Measurements from ENCODE around the gene SLC16A2. TPM values are rescaled to one million over a fixed set of nuclear protein-coding genes. Genes with fewer than 3 reads are reported as not detected.
"Not testable (repeated sequence)": the region's sequence is repeated elsewhere in the genome, so short reads cannot be mapped to it uniquely, and the experiment has no call there.

SLC16A2 gene
- total RNA-seq, 2 donors from 2014 or later, result 11.9 to 18.4 TPM

DNA sequence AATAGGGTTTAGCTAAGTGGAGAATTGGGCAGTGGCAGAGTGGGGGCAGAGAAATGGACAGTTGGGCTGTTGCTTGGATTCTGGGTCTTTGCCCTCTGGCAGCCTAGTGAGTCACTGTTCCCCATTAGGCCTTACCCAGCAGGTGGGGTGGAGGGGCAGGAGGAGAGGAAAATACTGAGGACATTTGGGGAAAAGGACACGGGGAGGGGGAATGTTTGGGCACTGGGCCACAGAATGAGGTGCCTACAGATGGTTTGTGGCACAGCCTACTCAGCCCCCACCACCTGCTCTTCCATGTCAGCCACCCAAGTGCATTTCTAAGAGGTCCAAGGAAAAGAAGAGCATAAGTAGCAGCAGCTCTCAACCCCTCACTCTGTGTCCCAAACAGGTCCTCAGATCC, 13.0 kb downstream of the SLC16A2 start:
- intact Hi-C loops (cut with DNase I), result no loop called here
- no peak for DNase-seq (ENCODE audit: low spot score)

DNA sequence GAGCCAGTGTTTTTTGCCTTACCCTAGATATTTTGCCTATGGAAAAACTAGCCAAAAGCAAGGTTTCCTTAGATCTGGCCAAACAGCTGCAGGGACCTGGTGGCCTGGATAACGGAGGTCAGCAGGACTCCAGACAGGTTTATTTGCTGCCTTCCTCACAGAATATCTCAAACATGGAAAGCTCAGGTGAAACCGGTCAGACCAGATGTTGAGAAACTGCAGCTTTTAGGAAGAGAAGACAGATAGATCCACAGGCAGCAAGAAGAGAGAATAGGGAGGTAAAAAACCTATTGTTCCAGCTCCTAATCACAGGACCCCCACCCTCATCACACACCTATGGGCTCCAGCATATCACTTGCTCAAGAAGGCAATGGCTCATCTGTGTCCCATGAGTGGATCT, 16.2 kb downstream of the SLC16A2 start:
- DNase-seq (ENCODE audit: low spot score), result no peak
- intact Hi-C loops (cut with DNase I), result no loop called here

DNA sequence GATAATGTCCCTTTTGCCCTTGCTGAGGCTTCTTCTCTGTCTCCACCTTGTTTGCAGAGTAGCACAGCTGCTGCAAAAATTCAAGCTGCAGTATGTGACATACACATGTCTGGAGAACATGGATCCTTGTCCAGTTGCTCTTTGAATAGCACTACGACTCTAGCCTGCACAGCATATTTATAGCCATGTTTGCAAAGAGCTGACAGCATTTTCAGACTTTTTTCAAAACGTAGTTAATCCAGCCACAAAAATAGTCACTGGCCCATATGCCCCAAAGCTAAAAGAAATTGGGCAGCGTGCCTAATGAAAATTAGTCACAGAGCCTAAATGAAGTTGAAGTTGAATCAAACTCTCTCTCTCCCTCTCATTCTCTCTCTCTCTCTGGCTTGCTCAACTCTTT, 17.5 kb downstream of the SLC16A2 start:
- no peak for DNase-seq (ENCODE audit: low spot score)
- intact Hi-C loops (cut with DNase I), result no loop called here

DNA sequence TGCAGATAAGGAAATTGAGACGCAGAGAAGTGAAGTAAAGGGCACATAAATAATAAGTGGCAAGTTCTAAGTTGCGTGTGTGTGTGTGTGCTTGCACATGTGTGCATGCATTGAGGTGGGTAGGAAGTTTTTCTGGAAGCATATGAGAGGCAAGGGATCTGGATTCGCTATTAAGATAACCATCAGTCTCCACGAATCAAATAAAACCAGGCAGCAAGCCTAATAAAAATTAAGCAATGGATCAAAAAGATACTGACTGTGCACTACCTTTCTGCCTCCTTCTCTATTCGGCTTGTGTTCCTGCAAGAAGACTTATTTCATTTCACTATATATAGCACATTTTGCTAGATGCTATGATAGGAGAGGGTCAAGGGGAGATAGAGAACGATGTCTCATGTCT, 23.8 kb downstream of the SLC16A2 start:
- intact Hi-C loops (cut with DNase I), result no loop called here
- DNase-seq (ENCODE audit: low spot score), result no peak

DNA sequence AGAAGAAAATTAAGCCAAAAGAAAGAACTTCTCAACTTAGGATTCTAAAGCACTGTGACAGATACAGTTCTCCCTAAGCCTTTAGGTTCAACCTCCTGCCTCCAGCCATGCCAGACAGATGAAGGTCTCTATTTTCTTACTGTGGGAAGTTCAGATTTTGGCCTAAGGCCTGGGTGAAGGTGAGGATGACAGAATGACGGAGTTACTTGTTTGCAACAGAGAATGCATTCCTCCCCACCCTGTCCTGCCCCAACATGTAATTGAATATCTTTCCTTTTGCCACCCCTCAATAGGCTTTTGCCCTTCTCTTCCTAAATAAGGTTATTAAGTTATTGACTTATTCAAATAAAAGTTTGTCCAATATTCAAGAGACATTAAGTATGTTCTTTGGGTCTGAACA, 25.6 kb downstream of the SLC16A2 start:
- no peak for DNase-seq (ENCODE audit: low spot score)
- intact Hi-C loops (cut with DNase I), result no loop called here

DNA sequence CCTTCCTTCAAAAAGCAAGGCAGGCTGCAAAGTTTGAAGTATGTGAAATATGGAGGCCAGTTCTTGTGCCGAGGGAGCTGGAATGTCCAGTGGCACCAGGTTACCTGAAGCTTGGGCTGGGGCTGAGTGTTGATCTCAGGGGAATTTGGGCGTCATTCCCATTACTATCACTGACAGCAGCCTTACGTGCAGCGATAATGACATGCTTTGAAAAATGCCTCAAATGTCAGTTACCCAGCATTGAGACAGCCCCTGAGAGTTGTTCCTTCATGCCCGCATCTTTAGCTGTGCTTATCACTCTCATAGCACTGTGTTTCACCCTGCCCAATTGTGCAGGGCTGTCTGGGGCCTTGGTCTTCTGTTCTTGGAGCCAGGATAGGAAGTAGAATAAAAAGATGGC, 27.4 kb downstream of the SLC16A2 start:
- intact Hi-C loops (cut with DNase I), result no loop called here
- DNase-seq (ENCODE audit: low spot score), result no peak

DNA sequence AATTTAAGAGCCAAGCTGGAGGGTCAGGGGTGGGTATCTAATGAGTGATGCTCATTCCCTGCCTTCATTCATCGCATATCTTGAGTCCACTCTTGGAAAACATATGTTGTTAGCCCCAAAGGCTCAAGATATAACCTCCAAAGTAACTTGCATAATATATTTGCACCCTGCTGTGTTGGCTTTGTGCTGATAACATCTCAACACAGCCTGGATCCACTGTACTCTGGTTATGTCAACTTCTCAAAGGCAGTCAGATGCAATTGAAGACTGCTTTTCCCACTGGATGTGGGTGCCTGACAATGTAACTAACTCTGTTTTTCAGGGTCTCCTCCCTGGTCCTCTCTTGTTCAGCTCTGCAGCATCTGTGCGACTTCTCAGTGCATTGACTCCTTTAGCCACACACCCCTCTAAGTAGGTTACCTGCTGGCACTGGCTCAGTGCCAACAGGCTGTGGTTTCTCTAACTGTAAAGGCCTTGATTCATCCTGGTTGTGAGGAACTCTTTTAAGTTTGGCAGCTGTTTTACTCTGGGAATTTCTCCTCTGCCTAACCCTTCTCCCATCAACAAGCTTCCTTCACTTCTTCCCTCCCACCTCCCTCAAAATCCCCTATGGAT, 28.1 kb downstream of the SLC16A2 start:
- intact Hi-C loops (cut with DNase I), result no loop called here
- no peak for DNase-seq (ENCODE audit: low spot score)

DNA sequence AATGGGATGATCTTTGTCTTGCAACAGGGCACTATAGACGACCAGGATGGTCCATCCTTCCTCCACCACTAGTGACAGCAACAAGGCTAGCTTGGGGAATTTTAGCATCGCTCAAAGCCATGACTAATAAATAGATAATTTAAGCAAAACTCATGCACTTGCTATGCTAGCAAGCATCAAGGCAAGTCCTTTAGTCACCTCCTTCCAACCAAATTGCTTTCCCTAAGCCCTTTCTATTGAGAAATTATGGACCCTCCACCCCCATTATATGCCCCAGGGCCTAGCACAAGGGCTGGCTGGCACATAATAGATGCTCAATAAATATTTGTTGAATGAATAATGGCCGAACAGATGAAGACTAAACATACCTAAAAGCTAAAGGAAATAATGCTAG, 28.6 kb downstream of the SLC16A2 start:
- intact Hi-C loops (cut with DNase I), result no loop called here
- no peak for DNase-seq (ENCODE audit: low spot score)

DNA sequence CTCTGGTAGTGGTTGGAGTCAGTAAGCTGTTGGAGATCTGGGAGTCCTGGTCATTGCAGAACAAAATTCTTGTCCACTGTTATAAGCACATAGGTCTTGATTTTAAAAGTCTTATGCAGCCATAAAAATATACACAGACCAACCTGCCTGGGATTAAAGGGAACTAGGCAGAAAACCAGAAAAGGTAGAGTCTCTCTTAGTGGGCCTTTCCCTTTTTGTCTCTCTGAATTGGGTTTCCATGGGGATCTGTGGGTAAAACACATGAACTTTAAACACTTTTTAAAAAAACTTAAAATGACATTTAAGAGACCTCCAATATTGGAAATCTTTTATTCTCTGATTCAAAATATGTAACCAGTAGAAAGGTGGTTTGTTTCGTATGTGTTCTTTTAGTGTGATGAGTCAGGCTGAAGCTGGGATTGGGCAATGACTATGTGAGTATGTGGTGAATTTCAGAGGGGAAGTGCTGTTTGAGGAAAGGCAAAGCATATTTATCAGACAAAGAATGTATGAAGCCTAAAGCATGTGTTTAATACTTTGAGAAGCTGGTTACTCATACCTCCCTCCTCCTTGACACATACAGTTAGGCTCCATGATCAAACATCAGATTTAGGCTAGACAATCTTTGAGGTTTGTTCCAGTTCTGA, 29.6 kb downstream of the SLC16A2 start:
- DNase-seq (ENCODE audit: low spot score), result no peak
- intact Hi-C loops (cut with DNase I), result no loop called here

DNA sequence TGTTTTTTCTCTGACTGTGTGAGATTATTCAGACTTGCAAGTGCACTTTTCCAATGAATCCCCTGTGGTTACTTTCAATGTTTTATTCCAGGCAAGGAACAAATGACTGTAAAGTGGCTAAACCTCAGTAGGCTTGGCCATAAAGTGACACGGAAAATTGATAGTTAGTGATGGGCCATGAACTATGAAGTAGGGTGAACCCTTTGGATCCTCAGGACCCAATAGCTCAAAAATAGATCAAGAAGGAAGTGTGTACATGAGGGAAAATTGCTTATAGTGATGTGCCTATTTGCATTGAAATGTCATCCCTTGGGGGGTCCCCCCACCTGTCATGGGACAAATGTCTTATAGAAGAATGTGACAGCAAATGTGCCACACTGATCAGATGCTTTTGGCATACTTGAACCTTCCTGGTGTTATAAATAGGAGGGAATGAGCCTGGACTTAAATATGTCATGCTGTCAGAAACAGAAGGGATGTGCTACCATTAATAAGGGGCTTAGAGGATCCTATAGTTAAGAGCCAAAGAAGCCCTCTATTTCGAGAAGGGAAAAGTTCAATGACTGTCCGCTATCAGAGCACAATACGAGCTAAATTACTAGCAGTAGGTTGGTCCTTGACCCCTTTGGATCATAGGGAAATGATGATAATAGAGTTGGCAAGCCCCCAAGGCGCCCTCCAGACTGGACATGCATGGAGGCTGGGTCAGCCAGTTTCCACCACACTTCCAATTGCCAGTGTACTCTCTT, 30.3 kb downstream of the SLC16A2 start:
- no peak for DNase-seq (ENCODE audit: low spot score)
- intact Hi-C loops (cut with DNase I), result loop anchor here in 1 of 2 donors (1.0 kb wide), 1 partner anchor 34 kb away; no protein-coding TSS in a partner anchor

DNA sequence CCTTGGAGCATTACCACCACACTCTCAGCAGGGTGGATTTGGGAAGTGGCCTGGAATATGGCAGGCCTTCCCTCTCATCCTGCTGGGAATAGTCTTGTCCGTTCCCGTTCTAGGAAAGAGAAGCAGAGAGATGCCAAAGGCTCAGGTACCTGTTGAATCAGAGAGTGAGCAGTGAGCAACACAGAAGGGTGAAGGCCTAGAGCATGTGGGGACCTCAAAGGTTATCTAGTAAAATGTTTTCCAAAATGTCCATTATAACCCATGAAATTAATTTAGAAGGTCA, 30.8 kb downstream of the SLC16A2 start:
- intact Hi-C loops (cut with DNase I), result loop anchor here in 1 of 2 donors (1.0 kb wide), 1 partner anchor 33 kb away; no protein-coding TSS in a partner anchor
- no peak for DNase-seq (ENCODE audit: low spot score)

DNA sequence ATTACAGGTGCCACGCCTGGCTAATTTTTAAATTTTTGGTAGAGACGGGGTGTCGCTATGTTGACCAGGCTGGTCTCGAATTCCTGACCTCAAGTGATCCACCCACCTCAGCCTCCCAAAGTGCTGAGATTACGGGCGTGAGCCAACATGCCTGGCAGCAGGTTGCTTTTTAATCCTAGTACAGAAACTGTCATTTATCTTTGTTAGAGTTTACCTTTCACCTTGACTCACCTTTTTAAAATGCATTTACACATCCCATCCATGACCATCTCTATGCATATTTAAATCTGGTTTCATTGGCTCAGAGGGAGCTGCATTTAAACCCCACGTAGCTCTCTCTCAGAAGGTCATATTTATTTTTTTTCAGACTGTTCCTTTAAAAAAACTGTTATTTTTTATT, 31.9 kb downstream of the SLC16A2 start:
- intact Hi-C loops (cut with DNase I), result no loop called here
- DNase-seq (ENCODE audit: low spot score), result no peak

DNA sequence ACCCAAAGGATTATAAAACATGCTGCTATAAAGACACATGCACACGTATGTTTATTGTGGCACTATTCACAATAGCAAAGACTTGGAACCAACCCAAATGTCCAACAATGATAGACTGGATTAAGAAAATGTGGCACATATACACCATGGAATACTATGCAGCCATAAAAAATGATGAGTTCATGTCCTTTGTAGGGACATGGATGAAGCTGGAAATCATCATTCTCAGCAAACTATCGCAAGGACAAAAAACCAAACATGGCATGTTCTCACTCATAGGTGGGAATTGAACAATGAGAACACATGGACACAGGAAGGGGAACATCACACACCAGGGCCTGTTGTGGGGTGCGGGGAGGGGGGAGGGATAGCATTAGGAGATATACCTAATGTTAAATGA, 32.9 kb downstream of the SLC16A2 start:
- intact Hi-C loops (cut with DNase I); DNase-seq (ENCODE audit: low spot score): not testable (repeated sequence)

DNA sequence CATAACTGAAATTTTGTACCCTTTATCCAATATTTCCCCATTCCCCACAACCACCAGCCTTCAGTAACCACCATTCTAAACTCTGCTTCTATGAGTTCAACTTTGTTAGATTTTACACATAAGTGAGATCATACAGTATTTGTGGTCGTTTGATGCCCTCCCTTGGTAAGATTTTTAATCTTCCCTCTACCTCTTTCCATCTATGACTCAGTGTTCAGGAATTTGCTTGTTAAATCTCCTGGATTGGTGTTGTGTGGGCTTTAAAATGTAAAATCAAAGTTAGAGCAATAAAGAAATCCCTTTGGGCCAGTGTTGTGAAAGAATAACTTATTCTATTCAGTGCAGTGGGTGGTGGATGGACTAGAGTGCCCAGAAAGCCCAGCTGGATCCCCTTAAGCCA, 37.4 kb downstream of the SLC16A2 start:
- DNase-seq (ENCODE audit: low spot score), result no peak
- intact Hi-C loops (cut with DNase I), result no loop called here

DNA sequence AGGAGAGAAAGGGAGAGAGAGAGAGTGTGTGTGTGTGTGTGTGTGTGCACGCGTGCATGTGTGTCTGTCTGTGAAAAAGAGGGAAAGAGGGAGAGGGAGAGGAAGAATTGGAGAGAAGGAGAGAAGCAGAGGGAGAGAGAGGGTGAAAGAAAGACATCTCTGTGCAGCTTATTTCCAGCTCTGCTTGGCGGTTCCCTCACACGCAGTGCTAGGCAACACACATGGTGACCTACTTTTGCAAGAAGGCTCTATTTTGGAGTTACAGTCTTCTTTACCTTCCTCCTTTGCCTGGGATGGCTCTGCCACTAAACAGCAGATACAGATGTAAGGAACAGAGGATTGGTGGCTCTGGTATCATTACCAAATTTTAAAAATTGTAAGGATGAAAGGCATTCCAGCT, 40.1 kb downstream of the SLC16A2 start:
- DNase-seq (ENCODE audit: low spot score), result no peak
- intact Hi-C loops (cut with DNase I), result no loop called here

DNA sequence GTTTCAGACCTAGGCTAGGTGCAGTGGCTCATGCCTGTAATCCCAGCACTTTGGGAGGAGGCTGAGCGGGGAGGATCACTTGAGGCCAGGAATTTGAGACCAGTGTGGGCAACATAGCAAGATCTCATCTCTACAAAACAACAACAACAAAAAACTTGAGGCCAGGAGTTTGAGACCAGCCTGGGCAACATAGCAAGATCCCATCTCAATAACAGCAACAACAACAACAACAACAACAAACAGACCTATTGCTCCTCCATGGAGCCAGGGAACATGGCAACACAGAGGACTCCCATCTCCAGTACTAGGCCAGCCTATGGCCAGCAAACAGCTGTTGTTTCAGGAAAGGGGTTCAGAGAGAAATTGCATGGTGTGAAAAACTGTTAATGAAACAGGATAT, 43.4 kb downstream of the SLC16A2 start:
- no peak for DNase-seq (ENCODE audit: low spot score)
- intact Hi-C loops (cut with DNase I), result no loop called here

DNA sequence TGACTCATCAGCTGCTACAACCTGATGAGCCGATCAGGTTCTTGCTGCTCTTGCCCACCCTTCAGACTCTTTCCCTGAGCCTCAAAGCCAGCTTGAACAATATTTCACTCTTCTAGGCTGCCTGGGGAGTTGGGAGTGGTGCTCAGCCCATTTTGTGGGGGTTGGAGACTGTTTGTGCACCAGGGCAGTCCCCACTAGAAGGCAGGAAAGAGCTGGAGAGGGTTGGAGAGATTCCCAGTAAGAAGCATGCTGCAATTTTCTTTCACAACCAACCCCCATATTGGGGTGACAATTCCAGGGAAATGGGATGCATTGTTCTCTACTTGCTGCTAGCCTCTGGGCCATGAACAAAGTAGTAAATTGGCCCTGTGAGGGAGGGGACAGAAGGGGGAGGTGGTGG, 44.1 kb downstream of the SLC16A2 start:
- intact Hi-C loops (cut with DNase I), result no loop called here
- DNase-seq (ENCODE audit: low spot score), result no peak

DNA sequence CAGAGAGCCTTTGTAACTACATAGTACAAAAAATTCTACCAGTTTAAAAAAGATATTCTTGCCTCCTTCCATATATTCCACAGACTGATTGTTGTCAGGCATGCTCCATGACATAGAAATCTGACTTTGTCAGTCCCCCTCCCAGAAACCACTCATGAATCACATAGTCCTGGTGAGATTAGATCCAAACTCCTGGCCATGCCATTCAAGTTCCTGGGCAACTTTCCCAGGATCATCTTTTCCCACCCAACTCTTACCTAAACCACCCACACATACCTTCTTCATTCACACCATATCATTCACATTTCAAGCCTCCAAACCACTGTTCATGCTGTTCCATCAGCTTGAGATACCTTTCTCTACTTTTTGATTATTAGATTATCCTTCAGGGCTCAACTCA, 46.4 kb downstream of the SLC16A2 start:
- intact Hi-C loops (cut with DNase I), result no loop called here
- no peak for DNase-seq (ENCODE audit: low spot score)

DNA sequence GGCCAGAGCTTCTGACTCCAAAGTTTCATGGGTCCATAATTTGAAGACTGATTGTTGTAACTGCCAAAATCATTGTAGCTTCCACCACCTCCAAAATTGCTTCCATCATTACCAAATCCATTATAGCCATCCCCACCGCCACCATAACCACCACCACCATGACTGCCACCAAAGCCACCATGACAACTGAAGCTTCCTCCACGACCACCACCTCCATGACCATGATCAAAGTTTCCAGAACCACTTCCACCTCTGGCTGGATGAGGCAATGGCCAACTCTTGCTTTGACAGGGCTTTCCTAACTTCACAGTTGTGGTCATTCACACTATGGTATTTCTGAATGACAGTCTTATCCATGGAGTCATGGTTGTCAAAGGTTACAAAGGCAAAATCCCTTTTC, 51.8 kb downstream of the SLC16A2 start:
- DNase-seq (ENCODE audit: low spot score); intact Hi-C loops (cut with DNase I): not testable (repeated sequence)

DNA sequence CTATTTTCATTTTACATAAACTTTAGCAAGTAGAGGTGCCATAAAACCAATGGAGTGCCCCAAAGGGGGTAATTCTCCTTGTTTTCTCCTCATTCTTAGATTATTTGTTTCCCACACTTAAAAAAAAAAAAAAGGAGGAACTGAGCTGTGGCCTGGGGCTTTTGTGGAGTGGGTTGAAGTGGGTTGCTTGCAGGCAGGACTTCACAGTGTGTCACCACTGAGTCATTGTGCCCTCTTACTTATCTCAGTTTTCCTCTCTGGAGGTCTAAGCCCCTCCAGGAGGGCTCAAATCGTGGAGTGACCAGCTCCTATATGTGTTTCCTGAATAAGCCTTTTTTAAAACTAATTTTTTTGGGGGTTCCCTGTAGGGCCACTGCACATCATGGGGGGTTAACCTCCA, 69.0 kb downstream of the SLC16A2 start:
- no peak for DNase-seq (ENCODE audit: low spot score)
- intact Hi-C loops (cut with DNase I), result no loop called here

DNA sequence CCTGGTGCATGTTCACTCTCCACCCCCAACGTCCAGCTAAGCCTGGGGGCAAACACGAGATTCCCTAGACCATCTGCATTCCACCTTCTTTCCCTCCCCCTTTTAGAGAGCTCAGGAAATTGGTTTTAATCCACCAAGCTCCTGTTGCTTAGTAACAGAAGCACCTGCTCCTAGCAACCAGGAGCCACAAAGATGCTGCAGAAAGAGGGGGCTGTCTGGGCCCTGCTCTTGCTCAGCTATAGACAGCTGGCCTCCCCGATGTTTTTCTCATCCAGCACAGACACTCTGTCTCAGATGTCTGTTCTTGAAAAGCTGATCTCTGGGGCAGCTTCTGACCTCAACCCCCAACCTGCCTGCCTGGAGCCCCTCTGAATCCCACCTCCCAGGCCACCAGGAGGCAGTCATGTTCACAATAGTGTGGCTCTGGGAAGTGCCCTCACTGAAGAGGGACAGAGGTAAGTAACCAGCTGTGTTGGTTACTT, 71.5 kb downstream of the SLC16A2 start:
- intact Hi-C loops (cut with DNase I), result no loop called here

More for the DNA sequence above, 71.5 kb downstream of the SLC16A2 start:
- no peak for DNase-seq (ENCODE audit: low spot score)

All from posterior vena cava (tissue), 2 donors.